C4-2B (cell line): Measurements from ENCODE around the gene TGFBR3.

Source experiments
- CTCF ChIP-seq: fragments of 450-650 bp; conservative IDR thresholded peaks from 2 replicates; pipeline ENCODE4 v1.5.1; 2017; ENCODE audit warnings: mild to moderate bottlenecking
- ZFX ChIP-seq: fragments of 450-650 bp; IDR thresholded peaks from 2 replicates; pipeline ENCODE4 v1.6.1; 2017

GRCh38 chr1:91783423-91784170, 102.4 kb downstream of the TGFBR3 start:
- TF ChIP-seq CTCF (no peak), ZFX (no peak)
